Epithelial cell of umbilical artery (primary cell): ENCODE results near the gene MBD3L1. TPM values are rescaled to one million over a fixed set of nuclear protein-coding genes. Genes with fewer than 3 reads are reported as not detected.

ENCODE experiments used
- total RNA-seq: library from RNA; depleted of rRNA; stranded (reverse); fragments of >200 nt; gene quantifications from 2 replicates; pipeline ENCODE4 v1.2.3, GENCODE V29; 2014

The MBD3L1 gene
- total RNA-seq, result not detected in 2 replicates

DNA sequence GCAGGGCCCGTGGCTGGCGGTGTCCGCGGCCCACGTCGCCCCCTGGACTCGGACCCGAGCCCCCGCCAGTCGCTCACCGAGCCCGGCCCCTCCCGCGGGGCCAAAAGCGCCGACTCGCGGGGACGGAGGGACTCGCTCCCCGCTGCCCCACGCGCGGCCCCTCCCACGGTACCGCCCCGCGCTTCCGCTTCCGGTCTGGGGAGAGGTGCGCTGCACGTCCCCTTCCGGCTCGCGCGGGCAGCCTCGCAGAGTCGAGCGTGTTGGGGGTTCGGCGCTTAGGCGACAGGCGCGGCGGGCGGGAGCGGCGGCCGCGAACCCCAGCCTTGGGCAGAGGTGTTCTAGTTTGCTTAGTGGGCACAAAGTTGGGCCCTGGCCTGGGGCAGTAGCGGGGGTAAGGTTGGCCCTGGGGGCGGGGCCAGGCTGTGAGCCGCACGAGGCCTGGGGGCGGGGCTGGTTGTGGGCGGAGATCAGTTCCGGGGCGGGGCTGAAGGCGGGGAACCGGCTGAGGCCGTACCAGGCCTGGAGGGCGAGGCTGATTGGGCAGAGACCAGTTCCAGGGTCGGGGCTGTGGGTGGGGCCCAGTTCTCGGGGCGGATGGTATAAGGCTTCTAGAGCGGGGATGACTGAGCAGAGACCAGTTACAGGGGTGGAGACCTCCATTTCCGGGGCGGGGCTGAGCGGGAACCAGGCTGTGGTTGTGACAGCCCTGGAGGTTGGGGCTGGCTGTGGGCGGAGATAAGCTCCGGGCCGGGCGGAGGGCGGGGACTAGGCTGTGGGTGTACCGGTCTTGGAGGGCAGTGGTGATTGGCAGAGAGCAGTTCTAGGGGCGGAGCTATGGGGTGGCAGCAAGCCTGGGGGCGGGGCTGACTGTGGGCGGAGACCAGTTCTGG, at the start of gene MBD3L1, which contains the start of gene ZNF558:
MBD3L1 (plus strand) TSS at position 246 of the 890 bp plus-strand sequence. CDS start 10,302 bp downstream, outside the sequence.
ZNF558 (minus strand) TSS at position 173 of the 890 bp plus-strand sequence. CDS start 9,645 bp downstream, outside the sequence.

Other genes with a start within 250 kb of the MBD3L1 start
- gene ADAMTS10, start 221.7 kb upstream of the MBD3L1 start, total RNA-seq, result 1.4 and 1.6 TPM in 2 replicates
- not detected in 2 replicates for gene NFILZ, start 201.7 kb upstream of the MBD3L1 start, total RNA-seq
- not detected in 2 replicates for gene ACTL9, start 133.6 kb upstream of the MBD3L1 start, total RNA-seq
- not detected in 2 replicates for gene OR2Z1, start 110.7 kb upstream of the MBD3L1 start, total RNA-seq
- gene ZNF558, start 73 bp upstream of the MBD3L1 start, total RNA-seq, result 0.15 and 1.6 TPM in 2 replicates
- gene MUC16, start 178.0 kb downstream of the MBD3L1 start, total RNA-seq, result not detected in 2 replicates